H9 (cell line): ENCODE results near the gene PFDN2. TPM values are rescaled to one million over a fixed set of nuclear protein-coding genes. Genes with fewer than 3 reads are reported as not detected.

Source experiments
- DNase-seq: peaks from one replicate; pipeline ENCODE4 v3.0.0-alpha.2; 2017
- H2AFZ ChIP-seq: one replicate; pipeline ENCODE4 v1.6.1; 2013; ENCODE audit warnings: mild to moderate bottlenecking, low read length, control low read depth, moderate library complexity
- H2AK5ac ChIP-seq: 2 replicates; pipeline ENCODE4 v1.6.1; 2013; ENCODE audit warnings: low read length, control low read depth, mixed read lengths; ENCODE audit not compliant: insufficient read length
- H2BK120ac ChIP-seq: one replicate; pipeline ENCODE4 v1.6.1; 2013; ENCODE audit warnings: low read depth, mild to moderate bottlenecking, low read length, control low read depth, inconsistent platforms; ENCODE audit not compliant: poor library complexity, severe bottlenecking
- H2BK12ac ChIP-seq: 2 replicates; pipeline ENCODE4 v1.6.1; 2013; ENCODE audit warnings: low read length, control low read depth, mixed read lengths, low read depth; ENCODE audit not compliant: insufficient read length
- H2BK15ac ChIP-seq: 2 replicates; pipeline ENCODE4 v1.6.1; 2013; ENCODE audit warnings: low read depth, low read length, control low read depth
- H2BK20ac ChIP-seq: one replicate; pipeline ENCODE4 v1.6.1; 2013; ENCODE audit warnings: low read depth, mild to moderate bottlenecking, low read length, control low read depth, inconsistent platforms; ENCODE audit not compliant: poor library complexity, severe bottlenecking
- H2BK5ac ChIP-seq: 2 replicates; pipeline ENCODE4 v1.6.1; 2013; ENCODE audit warnings: low read length, control low read depth, mixed read lengths; ENCODE audit not compliant: insufficient read length
- H3K14ac ChIP-seq: 2 replicates; pipeline ENCODE4 v1.6.1; 2013; ENCODE audit warnings: low read length, control low read depth; ENCODE audit not compliant: insufficient read depth
- H3K18ac ChIP-seq: 2 replicates; pipeline ENCODE4 v1.6.1; 2013; ENCODE audit warnings: low read depth, mild to moderate bottlenecking, mixed read lengths, low read length, control low read depth; ENCODE audit not compliant: insufficient read length
- H3K23ac ChIP-seq: 2 replicates; pipeline ENCODE4 v1.6.1; 2013; ENCODE audit warnings: low read length, control low read depth, mixed read lengths, low read depth; ENCODE audit not compliant: insufficient read length
- H3K23me2 ChIP-seq: 2 replicates; pipeline ENCODE4 v1.6.1; 2013; ENCODE audit warnings: low read depth, mild to moderate bottlenecking, mixed read lengths, low read length, control low read depth; ENCODE audit not compliant: insufficient read length, poor library complexity, severe bottlenecking
- H3K27ac ChIP-seq: 2 replicates; pipeline ENCODE4 v1.5.1; 2013; ENCODE audit warnings: low read length, control low read depth, mixed read lengths, low read depth; ENCODE audit not compliant: insufficient read length
- H3K27me3 ChIP-seq: 2 replicates; pipeline ENCODE4 v1.6.1; 2013; ENCODE audit warnings: low read length, control low read depth, inconsistent platforms; ENCODE audit not compliant: insufficient read depth
- H3K4ac ChIP-seq: 2 replicates; pipeline ENCODE4 v1.6.1; 2013; ENCODE audit warnings: low read depth, mild to moderate bottlenecking, control low read depth, inconsistent platforms, low read length, moderate library complexity
- H3K4me1 ChIP-seq: 2 replicates; pipeline ENCODE4 v1.6.1; 2013; ENCODE audit warnings: low read length, control low read depth, inconsistent platforms; ENCODE audit not compliant: insufficient read depth
- H3K4me2 ChIP-seq: 2 replicates; pipeline ENCODE4 v1.6.1; 2013; ENCODE audit warnings: low read length, control low read depth, mixed read lengths; ENCODE audit not compliant: insufficient read length, insufficient read depth
- H3K56ac ChIP-seq: 2 replicates; pipeline ENCODE4 v1.6.1; 2013; ENCODE audit warnings: low read depth, mild to moderate bottlenecking, mixed read lengths, low read length, control low read depth; ENCODE audit not compliant: insufficient read length
- H3K79me1 ChIP-seq: 2 replicates; pipeline ENCODE4 v1.6.1; 2013; ENCODE audit warnings: low read depth, mild to moderate bottlenecking, moderate library complexity, low read length, control low read depth, inconsistent platforms; ENCODE audit not compliant: insufficient read depth, poor library complexity, severe bottlenecking
- H3K79me2 ChIP-seq: 2 replicates; pipeline ENCODE4 v1.6.1; 2013; ENCODE audit warnings: low read length, control low read depth, inconsistent platforms; ENCODE audit not compliant: insufficient read depth
- H3K9ac ChIP-seq: 2 replicates; pipeline ENCODE4 v1.6.1; 2013; ENCODE audit warnings: low read length, control low read depth, mixed read lengths; ENCODE audit not compliant: insufficient read length; ENCODE audit errors: extremely low read depth
- H3K9me3 ChIP-seq: one replicate; pipeline ENCODE4 v1.6.1; 2013; ENCODE audit warnings: low read depth, low read length, inconsistent platforms; ENCODE audit not compliant: control insufficient read depth
- H3T11ph ChIP-seq: one replicate; pipeline ENCODE4 v1.6.1; 2013; ENCODE audit warnings: mild to moderate bottlenecking, low read length, control low read depth, inconsistent platforms
- H4K20me1 ChIP-seq: one replicate; pipeline ENCODE4 v1.6.1; 2013; ENCODE audit not compliant: control insufficient read depth, insufficient read length, insufficient read depth
- H4K5ac ChIP-seq: 2 replicates; pipeline ENCODE4 v1.6.1; 2013; ENCODE audit warnings: low read depth, mild to moderate bottlenecking, mixed read lengths, low read length, control low read depth; ENCODE audit not compliant: insufficient read length
- H4K8ac ChIP-seq: replicated peaks from 2 replicates; pipeline ENCODE4 v1.6.1; 2013; ENCODE audit warnings: low read length, control low read depth, mixed read lengths, low read depth; ENCODE audit not compliant: insufficient read length
- H4K91ac ChIP-seq: 2 replicates; pipeline ENCODE4 v1.6.1; 2013; ENCODE audit warnings: low read depth, mild to moderate bottlenecking, moderate library complexity, mixed read lengths, low read length, control low read depth; ENCODE audit not compliant: insufficient read length
- H3K27ac Mint-ChIP-seq, 3 experiments: 2 replicates in 2 of 3; 3 replicates in 1 of 3; pipeline ENCODE4 v1.8.0; 2020 to 2021; ENCODE audit warnings: mixed read lengths in 3 of 3, mild to moderate bottlenecking in 1 of 3, moderate library complexity in 1 of 3
- H3K27me3 Mint-ChIP-seq: 2 replicates; pipeline ENCODE4 v1.8.0; 2021; ENCODE audit warnings: low read depth, mild to moderate bottlenecking, moderate library complexity, mixed read lengths
- H3K36me3 Mint-ChIP-seq, 3 experiments: 2 replicates in 2 of 3; 3 replicates in 1 of 3; pipeline ENCODE4 v1.8.0; 2020 to 2021; ENCODE audit warnings: low read depth in 3 of 3, mixed read lengths in 3 of 3; ENCODE audit not compliant: insufficient read depth in 1 of 3
- H3K4me1 Mint-ChIP-seq, 2 experiments: 2 replicates each; pipeline ENCODE4 v1.8.0; 2020; ENCODE audit warnings: mixed read lengths in 2 of 2
- H3K4me3 Mint-ChIP-seq, 2 experiments: 2 replicates in 1 of 2; 3 replicates in 1 of 2; pipeline ENCODE4 v1.8.0; 2020 to 2021; ENCODE audit warnings: mild to moderate bottlenecking in 2 of 2, mixed read lengths in 2 of 2, moderate library complexity in 1 of 2
- H3K9me3 Mint-ChIP-seq, 2 experiments: 2 replicates in 1 of 2; 3 replicates in 1 of 2; pipeline ENCODE4 v1.8.0; 2020; ENCODE audit warnings: mild to moderate bottlenecking in 2 of 2, mixed read lengths in 2 of 2, moderate library complexity in 1 of 2
- CTCF ChIP-seq: fragments of 200-600 bp; sonication (generic); conservative IDR thresholded peaks from 3 replicates; pipeline ENCODE4 v1.8.0; 2021; ENCODE audit warnings: antibody characterized with exemption, mild to moderate bottlenecking
- WGBS: extraction: QIAGEN DNeasy Blood & Tissue Kit; methylation state at CpG from one replicate; pipeline ENCODE4 v1.1.7; 2013; ENCODE audit warnings: missing lambda C conversion rate, low lambda C conversion rate, mixed read lengths; ENCODE audit not compliant: insufficient read length; ENCODE audit errors: extremely low coverage; 5-methylcytosine and 5-hydroxymethylcytosine counted together
- total RNA-seq: library from RNA; stranded (reverse); gene quantifications from 2 replicates; pipeline ENCODE4 v1.2.1, GENCODE V29; 2021

The PFDN2 gene
- total RNA-seq, 1 experiment from 2014 or later, result 71.8 TPM

GRCh38 chr1:161084597-161084988 is 33.2 kb downstream of the PFDN2 start:
- Histone ChIP-seq H2BK20ac (no peak overlapping the region), H3K56ac (no peak overlapping the region), H4K20me1 (no peaks in the 10 kb centered on the region), H2AFZ (no peak overlapping the region), H3K79me2 (no peaks in the 10 kb centered on the region), H3K4ac (no peak overlapping the region), H3K23ac (no peak overlapping the region), H3K14ac (no peak overlapping the region), H3K27me3 (no peaks in the 10 kb centered on the region), H3K4me2 (no peak overlapping the region), H2BK12ac (no peak overlapping the region), H3K4me1 (no peaks in the 10 kb centered on the region), H3K79me1 (no peaks in the 10 kb centered on the region), H2BK15ac (no peak overlapping the region), H3K9me3 (no peaks in the 10 kb centered on the region), H3K23me2 (no peaks in the 10 kb centered on the region), H3T11ph (no peak overlapping the region), H2BK5ac (no peak overlapping the region), H4K91ac (no peak overlapping the region), H3K18ac (no peak overlapping the region), H3K9ac (no peak overlapping the region), H2AK5ac (no peak overlapping the region), H4K5ac (no peak overlapping the region), H4K8ac (no peak overlapping the region), H2BK120ac (no peak overlapping the region), H3K27ac (no peak overlapping the region)
- Mint-ChIP-seq H3K36me3 (no peaks in the 10 kb centered on the region), H3K27ac (peak overlapping the region in 1 of 3 experiments; percentile 79; a peak in 2 of 7 replicates), H3K4me3 (no peak overlapping the region), H3K4me1 (peaks cover 58% of the 10 kb centered on the region in 2 experiments), H3K27me3 (no peaks in the 10 kb centered on the region), H3K9me3 (no peaks in the 10 kb centered on the region)
- DNase-seq, result no peak
- no peak for TF ChIP-seq CTCF
- no CpG with 5 or more reads among the region's 1 CpG for WGBS
